Prostate gland (tissue), 2 donors: Measurements from ENCODE around the gene ACKR4. TPM values are rescaled to one million over a fixed set of nuclear protein-coding genes. Genes with fewer than 3 reads are reported as not detected.

Source experiments
- DNase-seq: peaks from one replicate; pipeline ENCODE4 v3.0.0-alpha.2; 2019; ENCODE audit warnings: low spot score
- H3K27ac ChIP-seq, 2 donors: fragments of 200-600 bp; sonication (generic); 2 replicates each; pipeline ENCODE4 v1.5.1; 2017 to 2019
- H3K27me3 ChIP-seq: fragments of 200-600 bp; sonication (generic); replicated peaks from 2 replicates; pipeline ENCODE4 v1.5.1; 2019; ENCODE audit not compliant: insufficient read depth
- H3K36me3 ChIP-seq, 2 donors: fragments of 200-600 bp; sonication (generic); 1 replicate in 1 of 2; 2 replicates in 1 of 2; pipeline versions ENCODE4 v1.5.1 to v1.8.1; 2017 to 2019
- H3K4me1 ChIP-seq: fragments of 200-600 bp; sonication (generic); replicated peaks from 2 replicates; pipeline ENCODE4 v1.5.1; 2019
- H3K4me3 ChIP-seq, 2 donors: fragments of 200-600 bp; sonication (generic); 2 replicates each; pipeline ENCODE4 v1.5.1; 2017 to 2019
- H3K9me3 ChIP-seq: fragments of 200-600 bp; sonication (generic); 2 replicates; pipeline ENCODE4 v1.5.1; 2017
- POLR2A ChIP-seq: fragments of 450-650 bp; IDR thresholded peaks from one replicate; pipeline ENCODE4 v1.6.1; 2016; ENCODE audit warnings: antibody characterized with exemption, mild to moderate bottlenecking
- POLR2AphosphoS5 ChIP-seq: sonication (generic); formaldehyde crosslinking; IDR thresholded peaks from one replicate; pipeline ENCODE4 v1.6.1; 2017; ENCODE audit warnings: antibody characterized with exemption
- WGBS: methylation state at CpG from one replicate; pipeline ENCODE4 v1.1.5; 2018; 5-methylcytosine and 5-hydroxymethylcytosine counted together
- intact Hi-C: fragments of 100-400 bp; cut with DNase I; formaldehyde crosslinking; loops from one replicate; pipeline ENCODE4 v1.14.2; 2022
- total RNA-seq, 2 donors: library from RNA; depleted of rRNA; stranded (reverse); fragments of >200 nt; gene quantifications; one replicate each; pipeline ENCODE4 v1.1.0, GENCODE V29; 2016
- TF ChIP-seq, protein P1 (sequence below), 4 experiments: fragments of 200-600 bp in 2 of 4; fragments of 450-650 bp in 2 of 4; sonication (generic) in 2 of 4; IDR thresholded peaks; 1 replicate in 3 of 4; 2 replicates in 1 of 4; pipeline ENCODE4 v1.5.1; 2016 to 2019; ENCODE audit warnings: antibody characterized with exemption in 4 of 4, mild to moderate bottlenecking in 2 of 4, moderate library complexity in 2 of 4

The ACKR4 gene
- under 1 TPM in 1 of 2 donors, not detected in 1; 0.09 TPM for total RNA-seq

DNA sequence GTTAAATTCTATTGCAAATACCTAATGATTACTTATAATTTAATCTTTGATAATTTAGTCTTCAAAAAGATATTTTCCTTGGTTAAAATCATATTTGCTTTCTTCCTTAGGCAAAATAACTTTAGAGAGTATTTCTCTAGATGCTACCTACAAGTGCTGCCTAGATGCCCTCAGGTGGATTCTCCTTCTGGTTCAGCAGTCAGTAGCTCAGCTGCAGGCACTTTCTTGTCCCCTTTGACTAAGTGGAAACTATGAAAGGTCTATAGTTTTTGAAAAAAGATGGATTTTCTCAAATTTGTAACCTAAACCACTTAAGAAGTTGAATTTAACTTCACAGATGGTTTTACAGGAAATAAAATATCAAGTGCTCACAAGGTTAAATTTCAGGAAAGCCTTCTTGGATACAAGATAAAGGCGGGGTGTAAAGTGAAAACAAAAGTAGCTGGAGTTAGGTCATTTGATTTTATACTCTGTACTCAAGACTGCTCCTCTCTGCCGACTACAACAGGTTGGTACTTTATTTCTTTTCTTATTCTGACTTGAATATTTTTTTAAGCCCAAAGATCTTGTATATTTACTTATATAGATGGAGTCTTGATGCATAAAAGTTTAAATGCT is at the start of gene ACKR4:
Gene ACKR4 (plus strand): TSS at position 455 of the 618 bp plus-strand sequence. CDS start 3,128 bp downstream, outside the sequence.
- intact Hi-C loops = no loop called here
- whole genome bisulfite sequencing = 29% methylated on average over 2 of the region's 2 CpGs
- no peaks in the 10 kb centered on the region for H3K9me3 ChIP-seq
- no peaks in the 10 kb centered on the region for H3K27me3 ChIP-seq
- H3K4me3 ChIP-seq = no peak within 1 kb of the TSS
- H3K4me1 ChIP-seq = no peaks in the 10 kb centered on the region
- no peak within 1 kb of the TSS for H3K27ac ChIP-seq
- no peaks in the 10 kb centered on the region for H3K36me3 ChIP-seq
- no peak for DNase-seq
- no peak for TF ChIP-seq POLR2A
- TF ChIP-seq, protein P1, sequence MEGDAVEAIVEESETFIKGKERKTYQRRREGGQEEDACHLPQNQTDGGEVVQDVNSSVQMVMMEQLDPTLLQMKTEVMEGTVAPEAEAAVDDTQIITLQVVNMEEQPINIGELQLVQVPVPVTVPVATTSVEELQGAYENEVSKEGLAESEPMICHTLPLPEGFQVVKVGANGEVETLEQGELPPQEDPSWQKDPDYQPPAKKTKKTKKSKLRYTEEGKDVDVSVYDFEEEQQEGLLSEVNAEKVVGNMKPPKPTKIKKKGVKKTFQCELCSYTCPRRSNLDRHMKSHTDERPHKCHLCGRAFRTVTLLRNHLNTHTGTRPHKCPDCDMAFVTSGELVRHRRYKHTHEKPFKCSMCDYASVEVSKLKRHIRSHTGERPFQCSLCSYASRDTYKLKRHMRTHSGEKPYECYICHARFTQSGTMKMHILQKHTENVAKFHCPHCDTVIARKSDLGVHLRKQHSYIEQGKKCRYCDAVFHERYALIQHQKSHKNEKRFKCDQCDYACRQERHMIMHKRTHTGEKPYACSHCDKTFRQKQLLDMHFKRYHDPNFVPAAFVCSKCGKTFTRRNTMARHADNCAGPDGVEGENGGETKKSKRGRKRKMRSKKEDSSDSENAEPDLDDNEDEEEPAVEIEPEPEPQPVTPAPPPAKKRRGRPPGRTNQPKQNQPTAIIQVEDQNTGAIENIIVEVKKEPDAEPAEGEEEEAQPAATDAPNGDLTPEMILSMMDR (IDR thresholded peaks at IDR 0.05) = no peak
- TF ChIP-seq POLR2AphosphoS5 = no peak

DNA sequence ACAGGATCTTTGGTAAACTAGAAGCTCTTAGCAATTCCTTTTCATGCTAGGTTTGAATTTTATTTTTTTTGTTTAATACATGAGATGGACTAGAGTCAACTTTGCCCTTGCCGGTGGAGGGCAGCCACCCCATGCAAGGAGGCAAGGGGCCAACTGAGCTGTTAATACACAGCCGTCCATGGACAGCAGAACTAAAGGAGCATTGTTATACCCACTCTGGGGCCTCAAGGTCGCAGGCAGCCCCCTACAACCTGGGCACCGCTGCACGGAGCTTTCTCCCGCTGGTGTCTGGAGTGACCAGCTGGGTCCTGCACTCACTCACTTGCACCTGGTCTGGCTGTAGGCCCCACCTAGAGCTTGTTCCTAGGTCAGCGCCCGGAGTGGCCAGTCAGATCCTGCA is 47.9 kb upstream of the ACKR4 start:
- H3K27me3 ChIP-seq = no peaks in the 10 kb centered on the region
- H3K4me1 ChIP-seq = no peaks in the 10 kb centered on the region
- H3K36me3 ChIP-seq = no peaks in the 10 kb centered on the region
- H3K4me3 ChIP-seq = no peak overlapping the region
- intact Hi-C loops = no loop called here
- H3K9me3 ChIP-seq = no peaks in the 10 kb centered on the region
- TF ChIP-seq, protein P1 (IDR thresholded peaks at IDR 0.05) = no peak
- no peak for TF ChIP-seq POLR2A
- DNase-seq = no peak
- WGBS = 94% methylated on average over 7 of the region's 8 CpGs
- H3K27ac ChIP-seq = no peak overlapping the region

DNA sequence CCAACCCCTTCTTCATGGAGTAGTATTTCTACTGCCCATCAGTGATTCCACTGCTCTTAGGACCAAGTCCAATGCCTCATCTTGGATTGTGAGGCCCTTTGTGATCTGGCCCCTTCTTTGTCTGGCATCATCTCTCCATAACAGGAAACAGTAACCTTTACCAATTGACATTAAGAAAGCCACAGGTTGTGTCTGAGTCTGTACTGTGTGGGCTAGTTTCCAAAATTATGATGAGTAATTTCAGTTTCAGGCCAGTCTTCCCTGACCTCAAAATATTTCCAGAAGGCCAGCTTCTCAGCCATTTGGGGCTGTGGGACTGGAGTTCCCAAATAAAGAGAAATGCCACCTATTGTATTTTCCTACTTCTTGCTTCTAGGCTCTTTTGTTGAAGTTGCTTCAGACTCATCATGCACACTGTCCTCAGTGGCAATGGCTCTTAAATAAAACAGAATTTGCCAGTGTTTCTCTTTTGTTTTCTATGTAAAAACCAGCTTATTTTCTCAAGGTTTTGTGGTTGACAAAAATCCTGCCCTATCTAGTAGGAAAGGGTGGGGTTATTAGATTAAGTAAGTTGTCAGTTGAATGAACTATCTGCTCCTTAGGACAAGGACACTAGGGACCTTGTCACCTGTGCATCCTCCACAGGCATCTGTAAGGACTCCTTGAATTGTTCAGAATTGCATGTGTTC is 47.0 kb upstream of the ACKR4 start:
- intact Hi-C loops = no loop called here
- Histone ChIP-seq H3K4me3 (no peak overlapping the region), H3K9me3 (no peaks in the 10 kb centered on the region), H3K4me1 (no peaks in the 10 kb centered on the region), H3K27me3 (no peaks in the 10 kb centered on the region), H3K36me3 (no peaks in the 10 kb centered on the region), H3K27ac (no peak overlapping the region)
- DNase-seq = no peak
- TF ChIP-seq, protein P1 (IDR thresholded peaks at IDR 0.05) = no peak
- TF ChIP-seq POLR2AphosphoS5 (no peak), POLR2A (no peak)

DNA sequence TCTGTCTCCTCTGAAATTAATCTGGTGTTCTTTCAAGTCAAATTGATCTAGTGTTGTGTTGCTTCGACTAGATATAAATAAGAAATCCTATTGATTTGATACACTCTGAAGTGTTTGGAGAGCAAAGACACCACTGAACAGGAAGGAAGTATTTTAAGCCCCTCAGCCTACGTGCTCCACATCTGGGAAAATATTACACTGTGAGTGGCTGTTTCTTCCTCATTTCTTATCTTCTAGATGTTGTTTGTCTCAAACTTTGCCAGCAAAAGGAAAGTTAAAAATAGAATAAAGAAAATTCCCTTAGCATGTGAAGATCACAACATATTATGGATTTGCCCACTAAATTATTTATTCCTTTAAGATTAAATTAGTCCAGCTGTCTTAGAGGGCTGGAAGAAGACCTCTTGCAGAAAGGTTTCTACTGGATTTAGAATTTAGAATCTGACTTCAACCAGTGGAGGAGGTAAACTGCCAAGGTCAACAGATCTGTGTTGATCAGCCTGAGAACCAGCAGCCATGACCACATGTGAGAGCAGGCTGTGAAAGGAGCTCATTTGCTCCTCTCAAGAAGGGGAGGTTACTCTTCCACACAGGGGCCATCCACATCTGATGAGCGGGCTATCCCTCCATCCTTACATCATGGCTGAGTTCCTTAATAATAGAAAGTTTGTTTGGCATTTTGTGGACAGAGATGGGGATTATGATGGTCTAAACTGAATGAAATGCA is 46.3 kb upstream of the ACKR4 start:
- no peaks in the 10 kb centered on the region for H3K36me3 ChIP-seq
- H3K4me1 ChIP-seq = no peaks in the 10 kb centered on the region
- DNase-seq = no peak
- H3K27ac ChIP-seq = no peak overlapping the region
- TF ChIP-seq, protein P1 (IDR thresholded peaks at IDR 0.05) = no peak
- TF ChIP-seq POLR2A (no peak), POLR2AphosphoS5 (no peak)
- 79% methylated on average over 3 of the region's 3 CpGs for WGBS
- intact Hi-C loops = no loop called here
- no peak overlapping the region for H3K4me3 ChIP-seq
- H3K9me3 ChIP-seq = no peaks in the 10 kb centered on the region
- no peaks in the 10 kb centered on the region for H3K27me3 ChIP-seq
